HG03139 (cell line): ENCODE measurements around the gene KCTD15.

Experiments
- ATAC-seq: cut with Tn5 transposase; IDR thresholded peaks from one replicate; pipeline ENCODE4 v1.9.1; 2021; ENCODE audit not compliant: unreplicated experiment

Gene KCTD15, protein sequence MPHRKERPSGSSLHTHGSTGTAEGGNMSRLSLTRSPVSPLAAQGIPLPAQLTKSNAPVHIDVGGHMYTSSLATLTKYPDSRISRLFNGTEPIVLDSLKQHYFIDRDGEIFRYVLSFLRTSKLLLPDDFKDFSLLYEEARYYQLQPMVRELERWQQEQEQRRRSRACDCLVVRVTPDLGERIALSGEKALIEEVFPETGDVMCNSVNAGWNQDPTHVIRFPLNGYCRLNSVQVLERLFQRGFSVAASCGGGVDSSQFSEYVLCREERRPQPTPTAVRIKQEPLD

DNA sequence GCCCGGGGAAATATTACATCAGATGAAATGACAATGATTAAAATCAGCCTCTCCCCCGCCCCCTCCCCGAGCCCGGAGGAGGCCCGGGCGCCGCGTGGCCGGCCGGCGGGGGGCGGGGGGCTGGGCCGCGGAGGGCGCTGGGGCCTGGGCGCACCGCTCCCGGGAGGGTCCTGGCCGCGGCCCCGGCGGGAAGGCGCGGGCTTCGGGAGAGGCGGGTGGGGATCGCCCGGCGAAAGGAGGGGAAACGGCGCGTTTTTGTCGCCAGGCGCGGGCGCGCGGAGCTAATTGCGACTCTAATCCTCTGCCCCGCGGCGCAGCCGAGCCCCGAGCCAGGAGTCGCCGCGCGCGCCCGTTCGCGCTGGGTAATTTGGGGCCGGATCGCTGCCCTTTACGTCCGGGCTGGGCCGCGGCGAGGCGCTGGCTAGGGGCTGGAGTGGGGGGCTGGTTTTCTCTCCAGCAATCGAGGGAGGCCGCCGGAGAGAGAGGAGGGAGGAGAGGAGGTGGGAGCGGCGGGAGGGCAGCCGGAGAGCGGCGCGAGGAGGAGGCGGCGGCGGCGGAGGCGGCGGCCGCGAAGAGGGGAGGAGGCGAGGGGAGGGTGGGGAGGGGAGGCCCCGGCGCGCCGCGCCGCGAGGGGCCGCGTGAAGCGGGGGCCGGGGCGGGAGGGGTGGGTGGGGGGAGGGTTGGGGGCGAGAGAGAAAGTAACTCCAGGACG, at the start of gene KCTD15:
Gene KCTD15 (plus strand): TSS at position 707 of the 712 bp plus-strand sequence. CDS start 3,585 bp downstream, outside the sequence.
- ATAC-seq, result no peak

DNA sequence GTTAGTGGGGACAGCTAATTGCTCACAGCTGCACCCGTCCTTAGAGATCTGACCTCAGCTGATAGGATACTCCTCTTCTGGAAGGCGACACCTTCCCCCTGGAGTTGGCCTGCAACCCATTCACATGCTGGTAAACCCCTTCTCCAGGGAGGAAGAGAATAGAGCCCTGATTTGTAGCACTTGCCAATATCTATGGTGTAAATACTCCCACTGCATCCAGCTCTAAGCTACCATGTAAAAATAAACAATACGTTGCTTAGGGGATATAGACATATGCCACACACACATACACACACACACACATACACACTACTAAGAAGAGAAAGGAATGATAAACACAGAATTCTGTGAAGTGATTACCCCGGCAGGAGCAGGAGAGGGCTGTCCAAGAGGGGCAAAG, 49.4 kb upstream of the KCTD15 start:
- ATAC-seq, result no peak

DNA sequence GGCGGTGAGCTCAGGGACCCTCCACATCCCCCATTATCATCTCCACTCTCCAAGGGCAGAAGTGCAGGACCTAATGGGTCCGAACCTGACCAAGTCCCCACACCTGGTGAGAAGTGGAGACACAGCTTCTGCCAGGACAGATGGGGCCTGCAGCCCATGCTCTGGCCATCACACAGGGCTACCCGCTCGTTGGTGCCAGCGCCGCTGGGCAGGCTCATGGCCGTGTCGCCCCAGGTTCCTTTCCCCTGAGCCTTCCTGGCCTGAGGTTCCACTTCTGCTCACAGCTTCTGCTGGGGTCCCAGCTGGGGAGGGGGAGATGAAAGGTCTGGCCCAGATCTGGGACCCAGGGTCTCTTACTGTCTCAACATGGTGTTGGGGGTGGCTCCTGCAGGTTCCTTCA, 48.4 kb upstream of the KCTD15 start:
- ATAC-seq, result no peak

DNA sequence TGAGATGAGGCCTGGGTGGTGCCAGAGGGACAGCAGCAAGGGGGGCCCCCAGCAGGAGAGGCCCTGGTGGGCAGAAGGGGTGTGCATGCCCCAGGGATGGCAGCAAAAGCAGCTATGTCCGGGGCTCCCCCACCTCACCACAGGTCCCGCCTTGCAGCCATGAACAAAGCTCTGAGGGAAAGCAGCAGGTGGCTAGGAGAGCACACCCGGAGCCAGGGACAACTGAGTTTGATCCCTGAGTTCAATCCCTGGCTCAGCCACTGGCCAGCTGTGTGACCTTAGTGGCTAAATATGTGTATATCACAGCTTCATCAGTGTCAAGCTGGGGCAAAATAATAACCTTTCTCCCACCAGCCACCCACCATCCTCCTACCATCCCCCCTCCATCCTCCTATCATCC, 47.7 kb upstream of the KCTD15 start:
- no peak for ATAC-seq

DNA sequence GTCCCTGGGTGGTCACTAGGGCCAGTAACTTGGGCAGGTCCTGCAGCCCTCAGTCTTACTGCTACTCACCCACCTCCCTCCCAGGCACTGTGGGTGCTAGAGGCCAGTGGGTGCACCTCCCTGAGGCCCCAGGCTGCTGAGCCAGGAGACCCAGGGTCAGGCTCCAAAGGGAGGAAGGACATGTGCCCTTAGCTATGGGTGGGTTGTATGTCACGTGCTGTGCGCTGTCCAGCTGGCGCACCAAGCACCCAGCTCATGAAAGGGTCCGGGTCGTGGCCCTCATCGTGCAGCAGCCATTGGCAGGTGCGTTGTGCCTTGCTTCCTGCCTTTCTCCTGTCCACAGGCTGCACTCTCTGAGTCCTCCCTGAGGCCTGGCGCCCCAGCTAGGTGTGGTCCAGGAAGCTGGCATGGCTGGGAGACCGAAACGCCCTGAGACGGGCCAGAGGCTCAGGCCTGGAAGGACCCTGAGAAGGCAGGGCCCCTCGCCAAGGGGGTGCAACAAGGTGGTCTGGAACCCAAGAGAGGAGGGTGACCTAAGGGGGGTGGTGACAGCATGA, 47.0 kb upstream of the KCTD15 start:
- no peak for ATAC-seq

DNA sequence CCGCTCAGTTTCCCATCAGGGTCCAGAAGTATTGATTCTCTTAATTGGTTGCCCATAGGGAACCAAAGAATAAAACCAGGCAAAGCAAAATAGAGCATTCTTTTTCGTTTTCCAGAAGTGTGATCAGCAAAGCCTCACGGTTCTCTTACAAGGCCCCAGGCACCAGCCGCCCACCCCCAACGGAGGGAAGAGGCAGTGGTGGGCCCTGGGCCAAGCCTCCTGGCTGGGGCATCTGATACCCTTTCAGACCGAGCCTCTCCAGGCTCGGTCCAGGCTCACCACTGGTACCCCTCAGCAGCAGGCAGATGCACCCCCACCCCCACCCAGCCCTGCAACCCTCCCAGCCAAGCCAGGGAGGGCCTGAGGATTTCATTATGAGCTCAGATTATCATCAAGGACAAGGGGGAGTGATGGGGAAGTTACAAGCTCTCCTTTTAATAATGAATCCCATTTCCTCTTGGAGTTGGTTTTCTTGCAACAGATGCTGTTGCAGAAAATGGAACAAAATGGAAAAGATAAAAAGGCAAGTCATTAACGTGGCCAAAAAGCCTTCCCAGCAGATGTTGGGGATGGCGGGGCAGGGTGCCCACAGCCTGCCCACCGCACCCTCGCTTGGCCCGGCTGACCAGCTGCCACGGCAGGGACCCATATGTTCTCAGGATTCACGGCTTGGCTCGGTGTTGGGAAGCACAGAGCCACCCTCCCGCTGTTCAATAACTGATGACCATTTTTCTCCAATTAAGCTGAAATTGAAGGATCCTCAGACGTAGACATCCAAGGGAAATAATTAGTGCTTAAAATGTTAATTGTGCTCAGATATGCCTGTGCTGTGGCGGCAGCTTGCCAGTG, 45.9 kb upstream of the KCTD15 start:
- ATAC-seq, result no peak

DNA sequence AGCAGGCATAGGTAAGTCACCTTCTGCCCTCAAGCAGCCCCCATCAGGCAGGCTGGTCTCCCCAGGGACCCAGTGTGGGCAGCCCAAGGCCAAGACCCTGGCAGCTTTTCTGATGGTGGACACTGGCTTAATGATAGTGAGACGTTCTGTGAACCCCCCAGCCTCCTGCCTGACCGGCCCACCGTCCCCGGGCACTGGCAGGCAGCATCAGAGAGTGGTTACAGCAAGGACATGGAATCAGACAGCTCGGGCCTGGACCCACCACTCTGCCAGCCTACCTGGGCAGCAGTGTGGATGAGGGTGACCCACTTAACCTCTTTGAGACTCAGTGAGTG, 45.3 kb upstream of the KCTD15 start:
- no peak for ATAC-seq

DNA sequence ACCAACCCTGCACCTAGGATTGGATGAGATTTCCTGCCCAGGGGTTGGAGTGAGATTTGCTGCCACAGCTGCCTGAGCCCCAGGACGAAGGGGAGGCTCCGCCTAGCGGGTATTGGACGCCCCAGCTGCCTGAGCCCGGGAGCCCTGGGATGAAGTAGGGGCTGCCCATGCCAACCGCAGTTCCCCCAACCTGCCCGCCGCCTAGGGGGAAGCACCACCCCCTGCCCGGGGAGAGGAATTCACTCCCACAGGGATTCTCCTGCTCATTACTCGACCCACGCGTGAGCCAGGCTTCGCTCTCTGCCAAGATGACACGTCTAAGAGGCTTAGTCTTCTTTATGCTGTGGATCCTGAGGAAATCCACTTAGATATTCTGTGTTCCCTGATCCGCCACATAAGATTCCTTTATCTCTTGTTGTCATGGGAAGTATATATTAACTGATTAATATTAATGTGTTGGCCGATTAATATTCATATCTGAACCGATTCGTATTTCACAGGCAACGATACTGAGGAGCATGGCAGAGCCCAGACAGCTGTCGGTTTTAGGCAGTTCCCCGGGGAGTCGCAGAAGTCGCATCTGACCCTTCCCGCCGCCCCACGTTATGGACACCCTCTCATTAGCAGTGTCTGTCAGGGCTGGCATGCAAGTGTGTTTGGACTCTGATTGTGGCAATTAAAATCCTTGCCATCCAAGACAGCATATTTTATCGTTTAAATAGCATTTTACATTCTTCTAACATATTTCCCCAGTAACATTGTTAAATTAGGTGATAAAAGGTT, 44.5 kb upstream of the KCTD15 start:
- no peak for ATAC-seq

DNA sequence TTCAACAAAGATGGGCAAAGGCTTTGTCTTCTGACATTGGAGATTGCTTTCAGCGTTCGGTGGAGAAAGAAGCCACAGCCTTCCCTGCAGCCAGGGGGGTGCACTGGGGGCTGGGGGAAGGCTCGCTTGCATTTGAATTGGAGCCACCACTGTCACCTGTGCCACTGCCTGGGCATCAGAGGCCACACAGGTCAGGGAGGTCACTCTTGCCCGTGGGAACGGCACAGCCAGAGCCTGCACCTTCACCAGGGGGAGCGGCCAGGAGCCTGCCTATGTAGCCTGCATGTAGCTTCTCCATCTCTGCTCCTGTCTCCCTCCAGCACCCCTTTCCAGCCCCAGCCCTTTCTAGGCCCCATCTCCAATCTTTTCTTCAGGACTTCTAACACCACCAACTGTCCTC, 43.7 kb upstream of the KCTD15 start:
- no peak for ATAC-seq

DNA sequence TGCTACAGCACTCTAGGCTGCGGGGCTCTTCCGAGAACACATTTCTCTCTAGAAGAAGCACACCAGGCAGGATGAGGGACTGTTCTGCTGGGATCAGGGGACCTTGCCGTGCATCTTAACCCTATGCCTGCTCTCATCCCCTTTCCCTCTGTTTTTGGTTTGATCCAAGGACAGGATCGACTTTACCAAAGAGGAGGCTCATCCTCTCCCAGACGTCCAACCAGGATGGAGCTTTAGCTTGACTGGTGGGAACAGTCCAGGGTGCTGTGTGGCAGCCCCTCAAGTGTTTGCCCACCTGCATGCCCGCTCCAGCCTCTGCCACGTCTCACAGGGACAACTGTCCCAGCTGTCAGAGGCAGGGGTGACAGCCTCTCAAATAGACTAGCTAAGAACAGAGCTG, 42.3 kb upstream of the KCTD15 start:
- no peak for ATAC-seq

DNA sequence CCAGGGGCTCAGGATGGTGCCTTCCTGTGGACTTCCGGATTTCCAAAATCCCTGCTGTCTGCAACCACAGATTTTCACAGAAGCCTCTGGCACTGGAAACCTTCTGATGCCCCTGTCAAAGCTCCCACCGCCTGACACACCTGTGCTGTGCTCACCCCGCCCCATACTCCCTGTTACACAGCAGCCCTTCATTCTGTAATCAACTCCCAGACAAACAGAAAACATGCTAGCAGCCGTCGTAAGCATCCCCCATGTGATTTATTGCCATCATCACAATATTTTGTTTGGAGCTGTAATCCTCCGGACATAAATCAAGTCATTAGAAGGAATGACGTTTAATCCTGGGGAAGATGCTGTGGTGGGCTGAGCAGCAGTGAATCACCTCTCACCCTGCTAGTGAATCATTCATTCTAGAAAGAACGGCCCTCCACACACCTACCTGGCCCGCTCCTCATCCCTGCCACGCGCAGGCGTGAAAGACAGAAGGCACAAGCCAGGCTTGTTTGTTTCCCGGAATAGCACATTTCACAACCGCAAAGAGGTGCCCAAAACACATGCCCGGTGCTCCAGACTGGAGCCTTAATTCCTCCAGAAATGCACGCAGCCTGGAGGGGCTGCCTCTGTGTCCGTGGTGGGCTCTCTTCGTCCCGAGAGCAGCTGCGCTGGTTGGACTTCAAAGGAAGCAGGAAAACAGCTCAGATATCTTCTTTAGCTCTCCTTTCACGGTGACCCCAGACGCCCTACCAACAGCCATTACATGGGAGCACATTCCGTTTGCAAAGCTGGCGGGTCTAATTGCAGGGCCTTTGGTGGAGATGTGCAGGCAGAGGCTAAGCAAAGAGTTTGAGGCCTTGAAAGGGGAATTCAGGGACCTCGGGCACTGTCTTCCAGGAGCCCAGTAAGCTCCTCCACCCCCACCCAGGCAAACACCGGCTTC, 41.3 kb upstream of the KCTD15 start:
- no peak for ATAC-seq

DNA sequence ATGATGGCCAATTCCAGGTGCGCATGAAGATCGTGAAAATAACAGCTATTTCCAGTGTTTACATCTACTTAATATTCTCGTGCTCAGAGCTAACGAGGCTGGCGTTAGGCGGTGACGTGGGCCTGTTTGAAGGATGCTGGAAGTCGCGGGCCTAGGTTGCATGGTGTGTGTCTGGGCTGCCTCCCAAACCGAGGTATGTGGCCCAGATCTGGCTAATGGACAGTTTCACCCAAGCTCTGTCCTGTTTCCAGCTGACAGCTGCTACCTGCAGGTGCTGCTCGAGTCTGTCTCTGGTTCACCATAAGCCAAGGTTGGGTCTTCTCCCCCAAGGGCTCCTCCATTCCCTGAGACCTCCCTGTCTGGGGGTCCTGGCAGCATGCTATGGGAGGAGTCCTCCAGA, 40.5 kb upstream of the KCTD15 start:
- ATAC-seq, result no peak

DNA sequence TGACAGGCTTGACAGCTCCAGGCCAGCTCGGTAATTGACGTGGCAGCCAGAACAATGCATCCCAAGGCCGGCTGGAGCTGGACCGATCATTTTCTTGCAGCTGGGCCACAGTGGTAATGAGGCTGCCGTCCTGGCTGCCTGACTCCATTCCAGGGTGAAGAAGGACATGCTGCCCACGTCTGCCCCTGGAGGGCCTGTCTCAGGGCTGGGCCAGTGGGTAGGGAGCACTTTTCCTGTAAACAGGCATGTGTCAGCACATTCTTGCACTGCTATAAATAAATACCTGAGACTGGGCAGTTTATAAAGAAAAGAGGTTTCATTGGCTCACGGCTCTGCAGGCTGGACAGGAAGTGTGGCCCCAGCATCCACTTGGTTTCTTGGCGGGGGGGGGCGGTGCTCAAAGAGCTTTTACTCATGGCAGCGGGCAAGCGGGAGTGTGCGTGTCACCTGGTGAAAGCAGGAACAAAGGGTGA, 38.1 kb upstream of the KCTD15 start:
- ATAC-seq, result no peak

DNA sequence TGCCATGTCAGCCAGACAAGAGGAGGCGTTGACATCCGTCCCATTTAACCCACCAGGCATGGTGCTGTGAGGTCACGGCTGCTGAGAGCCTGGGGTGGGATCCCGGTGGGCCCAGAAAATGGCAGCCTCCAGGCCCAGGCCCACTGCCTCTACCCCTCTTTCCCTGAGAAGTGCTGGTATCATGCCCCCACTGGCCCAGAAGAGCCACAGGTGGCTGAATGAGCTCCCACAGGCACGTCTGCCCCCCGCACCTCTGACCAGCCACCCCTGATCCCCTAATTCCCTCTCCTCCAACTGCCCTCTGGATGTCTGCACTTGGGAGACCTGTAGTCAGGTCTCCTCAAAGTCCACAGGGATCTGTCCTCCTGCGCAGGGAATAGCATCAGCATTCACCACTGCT, 37.3 kb upstream of the KCTD15 start:
- no peak for ATAC-seq

DNA sequence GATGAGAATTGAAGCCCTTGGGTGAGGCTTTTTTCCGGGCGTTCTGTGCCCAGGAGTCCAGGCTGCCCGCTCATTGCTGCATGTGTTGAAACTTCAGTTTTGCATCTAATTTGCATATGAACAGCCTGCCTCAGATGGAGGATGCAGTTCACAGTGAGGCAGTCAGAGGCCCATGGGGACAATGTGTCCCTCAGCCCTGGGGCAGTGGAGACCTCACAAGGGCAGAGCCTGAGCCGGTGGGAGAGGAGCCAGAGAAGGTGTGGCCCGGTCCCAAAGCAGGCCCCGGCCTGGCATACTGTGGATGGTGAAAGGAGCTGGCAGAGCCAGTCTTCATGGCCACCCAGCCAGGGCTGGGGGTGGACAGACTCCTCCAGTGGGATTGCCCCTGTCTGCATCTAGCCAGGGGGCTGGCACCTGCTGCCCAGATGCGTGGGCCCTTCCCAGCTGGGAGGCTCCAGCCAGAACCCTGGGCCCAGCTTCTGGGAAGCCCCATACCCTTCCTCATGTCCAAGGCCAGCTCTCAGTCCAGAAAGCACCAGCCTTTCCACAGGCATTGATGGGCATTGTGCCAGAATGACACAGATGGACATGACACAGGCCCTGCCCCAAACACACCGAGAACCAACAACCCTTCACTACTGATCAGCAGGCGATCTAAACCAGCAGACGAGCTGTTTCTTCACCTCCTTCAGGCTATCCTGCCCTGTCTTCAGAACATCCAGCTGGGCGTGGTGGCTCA, 32.9 kb upstream of the KCTD15 start:
- ATAC-seq, result no peak

DNA sequence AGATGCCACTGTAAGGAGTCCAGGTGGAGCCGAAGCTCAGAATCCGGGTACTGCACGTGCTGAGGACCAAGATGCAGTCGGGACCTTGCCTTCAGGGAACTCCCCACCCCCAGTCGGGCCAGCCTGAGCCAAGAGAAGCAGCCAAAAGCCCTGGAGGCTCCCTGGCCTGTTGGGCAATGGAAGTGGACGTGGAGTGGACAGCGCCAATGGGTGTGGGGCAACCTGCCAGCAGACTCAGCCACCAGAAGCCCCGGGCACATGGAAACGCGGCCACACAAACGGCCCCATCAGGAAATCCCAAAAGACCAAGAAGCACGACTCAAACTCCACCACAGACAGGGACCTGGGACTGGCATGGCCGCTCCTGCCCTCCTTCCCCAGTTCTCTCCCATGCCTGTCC, 30.0 kb upstream of the KCTD15 start:
- ATAC-seq, result no peak

DNA sequence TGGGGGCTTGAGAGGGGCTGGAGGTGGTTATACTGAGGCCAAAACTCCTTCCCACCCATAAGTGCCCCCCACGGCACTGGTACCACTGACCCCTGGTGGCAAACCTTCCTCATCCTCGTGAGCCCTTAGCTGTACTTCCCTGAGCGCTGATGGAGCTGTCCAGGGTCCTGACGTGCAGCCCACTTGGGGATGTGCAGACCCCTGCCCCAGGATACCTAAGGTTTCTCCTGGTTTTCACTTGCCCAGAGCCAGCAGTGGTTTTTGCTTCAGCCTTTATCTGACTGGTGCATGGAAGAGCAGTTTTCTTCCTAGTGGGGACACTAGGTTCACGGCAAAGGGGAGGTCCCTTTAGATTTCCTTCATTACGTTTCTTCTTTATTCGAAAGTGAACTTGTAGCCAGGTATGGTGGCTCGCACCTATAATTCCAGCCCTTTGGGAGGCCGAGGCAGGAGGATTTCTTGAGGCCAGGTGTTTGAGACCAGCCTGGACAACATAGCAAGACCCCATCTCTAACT, 28.7 kb upstream of the KCTD15 start:
- no peak for ATAC-seq

DNA sequence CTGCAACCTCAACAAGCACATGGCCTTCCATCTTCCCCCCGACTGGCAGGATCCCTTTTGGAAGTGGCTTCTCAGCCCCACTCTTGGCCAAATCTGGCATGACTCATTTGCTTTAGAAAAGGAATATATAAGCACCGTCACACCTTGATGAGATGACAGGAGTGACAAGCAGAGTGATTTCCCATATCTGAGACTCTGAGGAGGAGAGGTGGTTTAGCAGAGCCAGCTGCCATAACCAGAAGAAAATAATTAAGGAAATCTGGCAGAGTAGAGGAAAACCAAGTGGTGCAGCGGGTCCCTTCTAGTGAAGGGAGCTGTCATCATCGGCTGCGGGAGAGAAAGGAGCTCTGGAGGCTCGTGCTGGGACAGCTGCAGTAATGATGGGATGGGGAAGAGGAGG, 27.5 kb upstream of the KCTD15 start:
- no peak for ATAC-seq

DNA sequence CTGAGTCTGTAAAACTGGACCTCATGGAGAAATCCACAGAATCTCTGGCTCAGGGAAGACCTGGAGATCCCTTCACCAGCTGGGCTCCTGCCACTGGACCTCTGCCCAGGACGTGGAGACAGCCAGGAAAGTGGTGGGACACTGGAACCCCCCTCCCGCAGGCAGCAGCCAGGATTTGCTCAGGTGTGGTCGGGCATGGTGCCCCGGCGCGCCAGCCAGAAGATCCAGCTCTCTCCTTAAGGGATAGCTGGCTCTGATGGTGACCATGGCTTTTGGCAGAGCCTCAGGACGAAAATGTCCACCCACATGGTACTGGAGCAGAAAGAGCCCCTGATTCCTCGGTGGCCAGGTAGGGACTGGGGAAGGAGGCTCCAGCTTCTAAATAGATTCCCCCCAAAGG, 26.6 kb upstream of the KCTD15 start:
- no peak for ATAC-seq
